IMR-90 (cell line): ENCODE data around the gene SCPEP1. TPM values are rescaled to one million over a fixed set of nuclear protein-coding genes. Genes with fewer than 3 reads are reported as not detected.

Experiments used
- ATAC-seq: fragments of 200-7000 bp; cut with Tn5 transposase; 2 replicates; pipeline ENCODE4 v1.9.1; 2020; ENCODE audit warnings: low read depth, mild to moderate bottlenecking, moderate library complexity
- BruUV-seq: library from RNA; stranded (reverse); fragments of 400-500 nt; replicated peaks from 2 replicates; lab custom pipeline; 2021; lab: Mats Ljungman, UMichigan
- CTCF ChIA-PET: fragments of 300-600 bp; formaldehyde crosslinking; extraction: SDS; loops from one replicate; lab custom pipeline; 2021; ENCODE audit warnings: antibody characterized with exemption; lab: Yijun Ruan, JAX
- POLR2A ChIA-PET: fragments of 300-600 bp; sonication (Branson Sonifier 250); formaldehyde crosslinking; loops from one replicate; lab custom pipeline; 2022; ENCODE audit warnings: antibody characterized with exemption; ENCODE audit not compliant: unreplicated experiment; lab: Charles Lee
- DNase-seq: peaks from one replicate; pipeline ENCODE4 v3.0.0; 2013
- H2AFZ ChIP-seq: replicated peaks from 2 replicates; pipeline ENCODE3; 2013; ENCODE audit warnings: low read length, mild to moderate bottlenecking; ENCODE audit not compliant: poor library complexity
- H2AK5ac ChIP-seq: 2 replicates; pipeline ENCODE4 v1.6.1; 2013; ENCODE audit warnings: low read depth, low read length, inconsistent platforms
- H2AK9ac ChIP-seq: replicated peaks from 2 replicates; pipeline ENCODE3; 2013; ENCODE audit warnings: mild to moderate bottlenecking, low read depth, low read length, moderate library complexity; ENCODE audit not compliant: poor library complexity
- H2BK120ac ChIP-seq: 2 replicates; pipeline ENCODE4 v1.6.1; 2013; ENCODE audit warnings: low read depth, low read length, inconsistent platforms
- H2BK15ac ChIP-seq: 3 replicates; pipeline ENCODE4 v1.6.1; 2013; ENCODE audit warnings: low read depth, low read length, inconsistent platforms
- H2BK20ac ChIP-seq: 2 replicates; pipeline ENCODE4 v1.6.1; 2013; ENCODE audit warnings: low read depth, mild to moderate bottlenecking, inconsistent platforms, low read length, moderate library complexity
- H2BK5ac ChIP-seq: 2 replicates; pipeline ENCODE4 v1.6.1; 2013; ENCODE audit warnings: mild to moderate bottlenecking, low read depth, low read length, inconsistent platforms; ENCODE audit not compliant: poor library complexity, severe bottlenecking
- H3K14ac ChIP-seq: replicated peaks from 2 replicates; pipeline ENCODE4 v1.6.1; 2013; ENCODE audit warnings: low read depth, low read length, inconsistent platforms
- H3K18ac ChIP-seq: 2 replicates; pipeline ENCODE4 v1.6.1; 2013; ENCODE audit warnings: low read depth, low read length, control low read depth
- H3K23ac ChIP-seq: 2 replicates; pipeline ENCODE4 v1.6.1; 2013; ENCODE audit warnings: low read depth, low read length, inconsistent platforms
- H3K27ac ChIP-seq: 2 replicates; pipeline ENCODE4 v1.5.1; 2013; ENCODE audit warnings: mild to moderate bottlenecking, control low read depth, low read length; ENCODE audit not compliant: insufficient read depth
- H3K27me3 ChIP-seq: 2 replicates; pipeline ENCODE4 v1.6.1; 2013; ENCODE audit warnings: low read length; ENCODE audit not compliant: control insufficient read depth, insufficient read depth
- H3K36me3 ChIP-seq: 2 replicates; pipeline ENCODE4 v1.6.1; 2013; ENCODE audit warnings: low read length, mixed read lengths; ENCODE audit not compliant: control insufficient read depth, insufficient read depth
- H3K4ac ChIP-seq: 2 replicates; pipeline ENCODE4 v1.6.1; 2013; ENCODE audit warnings: low read depth, low read length, inconsistent platforms
- H3K4me1 ChIP-seq: 2 replicates; pipeline ENCODE4 v1.6.1; 2013; ENCODE audit warnings: low read length, mixed read lengths; ENCODE audit not compliant: control insufficient read depth, insufficient read depth
- H3K4me2 ChIP-seq: 2 replicates; pipeline ENCODE4 v1.6.1; 2013; ENCODE audit warnings: low read depth, mild to moderate bottlenecking, control low read depth, low read length, moderate library complexity
- H3K4me3 ChIP-seq: 2 replicates; pipeline ENCODE4 v1.5.1; 2013; ENCODE audit warnings: low read depth, mild to moderate bottlenecking, control low read depth, low read length, moderate library complexity; ENCODE audit not compliant: insufficient read depth
- H3K56ac ChIP-seq: 2 replicates; pipeline ENCODE4 v1.6.1; 2013; ENCODE audit warnings: low read length, inconsistent platforms; ENCODE audit not compliant: insufficient read depth; ENCODE audit errors: extremely low read depth
- H3K79me1 ChIP-seq, 2 experiments: 2 replicates each; pipeline ENCODE4 v1.6.1; 2013; ENCODE audit warnings: low read length in 2 of 2, inconsistent platforms in 1 of 2, low read depth in 1 of 2
- H3K9ac ChIP-seq: 2 replicates; pipeline ENCODE4 v1.6.1; 2013; ENCODE audit warnings: low read depth, low read length, control low read depth
- H3K9me1 ChIP-seq: 2 replicates; pipeline ENCODE4 v1.6.1; 2013; ENCODE audit warnings: low read length, inconsistent platforms; ENCODE audit not compliant: insufficient read depth
- H3K9me3 ChIP-seq: 2 replicates; pipeline ENCODE4 v1.6.1; 2013; ENCODE audit warnings: low read length; ENCODE audit not compliant: control insufficient read depth, insufficient read depth
- H4K20me1 ChIP-seq: 2 replicates; pipeline ENCODE4 v1.6.1; 2013; ENCODE audit warnings: low read length, inconsistent platforms; ENCODE audit not compliant: insufficient read depth
- H4K5ac ChIP-seq: 2 replicates; pipeline ENCODE4 v1.6.1; 2013; ENCODE audit warnings: mild to moderate bottlenecking, low read depth, low read length, control low read depth
- H4K8ac ChIP-seq, 2 experiments: 2 replicates each; pipeline ENCODE4 v1.6.1; 2013; ENCODE audit warnings: low read depth in 2 of 2, low read length in 2 of 2, control low read depth in 1 of 2, inconsistent platforms in 1 of 2
- H4K91ac ChIP-seq: 2 replicates; pipeline ENCODE4 v1.6.1; 2013; ENCODE audit warnings: low read depth, low read length, inconsistent platforms; ENCODE audit not compliant: insufficient read depth
- BHLHE40 ChIP-seq: fragments of 150-350 bp; IDR thresholded peaks from 2 replicates; pipeline ENCODE4 v1.6.1; 2016; ENCODE audit warnings: mild to moderate bottlenecking, low read depth, low read length
- CEBPB ChIP-seq: IDR thresholded peaks from 2 replicates; pipeline ENCODE4 v1.6.1; 2012; ENCODE audit warnings: low read depth, low read length, improper control_type of control experiment
- FOS ChIP-seq: fragments of 150-350 bp; IDR thresholded peaks from 2 replicates; pipeline ENCODE4 v1.6.1; 2016; ENCODE audit warnings: low read depth, low read length
- MAFK ChIP-seq: IDR thresholded peaks from 2 replicates; pipeline ENCODE4 v1.6.1; 2012; ENCODE audit warnings: low read depth, low read length, improper control_type of control experiment
- POLR2A ChIP-seq: IDR thresholded peaks from 2 replicates; pipeline ENCODE4 v1.6.1; 2012; ENCODE audit warnings: mild to moderate bottlenecking, low read depth, low read length
- RAD21 ChIP-seq: IDR thresholded peaks from 2 replicates; pipeline ENCODE4 v1.6.1; 2012; ENCODE audit warnings: low read length, improper control_type of control experiment
- RCOR1 ChIP-seq: IDR thresholded peaks from 2 replicates; pipeline ENCODE4 v1.6.1; 2012; ENCODE audit warnings: mild to moderate bottlenecking, low read length, improper control_type of control experiment; ENCODE audit not compliant: insufficient replicate concordance
- RFX5 ChIP-seq: IDR thresholded peaks from 2 replicates; pipeline ENCODE4 v1.8.0; 2012; ENCODE audit warnings: low read depth, mild to moderate bottlenecking, low read length, moderate library complexity
- WGBS, 2 experiments: methylation state at CpG; one replicate each; pipeline versions ENCODE4 v1.1.5 to v1.1.7; 2013; ENCODE audit warnings: missing lambda C conversion rate in 2 of 2; ENCODE audit not compliant: insufficient read length in 1 of 2; ENCODE audit errors: extremely low coverage in 2 of 2; 5-methylcytosine and 5-hydroxymethylcytosine counted together
- dilution Hi-C: fragments of 300-500 bp; cut with HindIII; formaldehyde crosslinking; loops from one replicate; pipeline ENCODE4 v1.14.3; 2018; ENCODE audit warnings: low sequenced_read_pairs; ENCODE audit not compliant: unreplicated experiment
- in situ Hi-C: fragments of 300-500 bp; cut with MboI; formaldehyde crosslinking; loops from 3 replicates; pipeline ENCODE4 v1.14.3; 2019; ENCODE audit warnings: low sequenced_read_pairs, inconsistent platforms, mixed read lengths
- intact Hi-C: fragments of 100-400 bp; cut with micrococcal nuclease; formaldehyde crosslinking; loops from 2 replicates; pipeline ENCODE4 v1.10.0; 2022
- polyA plus RNA-seq, 3 experiments: library from polyadenylated mRNA; depleted of rRNA; stranded (reverse); fragments of >200 nt; gene quantifications; 2 replicates each; pipeline ENCODE4 v1.2.3, GENCODE V29; 2012; ENCODE audit warnings: low replicate concordance in 1 of 3
- total RNA-seq: library from RNA; depleted of rRNA; stranded (reverse); fragments of >200 nt; gene quantifications from 2 replicates; pipeline ENCODE4 v1.2.3, GENCODE V29; 2012

The SCPEP1 gene
- total and polyA plus RNA-seq, 2 of the 4 experiments (the other 2 are of a cell fraction): 16.5 to 32.1 TPM

DNA sequence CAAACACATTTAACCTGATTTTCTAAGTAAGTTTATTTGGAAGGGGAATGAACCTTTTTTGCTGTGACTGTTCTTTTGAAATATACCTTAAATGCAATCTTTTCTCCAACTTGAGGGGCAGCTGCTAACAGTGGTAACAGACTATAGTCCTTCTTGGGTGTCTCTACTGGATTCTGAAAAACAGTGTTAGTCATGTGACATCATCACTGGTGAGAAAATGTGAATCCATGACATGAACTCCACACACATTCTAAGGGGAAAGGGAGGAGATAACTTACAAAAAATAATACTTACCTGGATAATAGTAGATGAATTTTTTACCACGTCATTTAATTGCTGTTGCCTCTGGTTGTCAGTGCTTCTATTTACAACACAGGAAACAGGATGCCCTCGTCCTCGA lies 28.3 kb upstream of the SCPEP1 start:
- Histone ChIP-seq H3K27me3 (no peaks in the 10 kb centered on the region), H4K91ac (no peak overlapping the region), H4K5ac (no peak overlapping the region), H3K23ac (no peak overlapping the region), H2BK20ac (no peak overlapping the region), H2AK5ac (no peak overlapping the region), H2AFZ (no peak overlapping the region), H3K56ac (no peak overlapping the region), H3K4ac (no peak overlapping the region), H3K36me3 (peaks cover 25% of the 10 kb centered on the region), H3K4me1 (peaks cover 4% of the 10 kb centered on the region), H3K14ac (no peak overlapping the region), H4K20me1 (no peaks in the 10 kb centered on the region; the same call in 1 of the 2 replicates), H2BK5ac (no peak overlapping the region), H3K9me1 (peaks cover 3% of the 10 kb centered on the region; the same call in 1 of the 2 replicates), H3K4me3 (no peak overlapping the region), H3K4me2 (no peak overlapping the region), H3K9me3 (no peaks in the 10 kb centered on the region), H3K18ac (no peak overlapping the region), H2BK15ac (no peak overlapping the region), H3K27ac (no peak overlapping the region), H2AK9ac (no peak overlapping the region), H3K79me1 (peaks cover 26 to 43% of the 10 kb centered on the region in 2 experiments), H3K9ac (no peak overlapping the region), H4K8ac (no peak overlapping the region), H2BK120ac (no peak overlapping the region)
- in situ Hi-C loops (loop anchor here (25.0 kb wide), 1 partner anchor 362 kb away; the partner anchor contains the start of gene NOG), dilution Hi-C loops (no loop called here), intact Hi-C loops (no loop called here)
- DNase-seq (no peak), ATAC-seq (no peak)
- no CpG with 5 or more reads among the region's 3 CpGs for WGBS, 2 experiments
- POLR2A ChIA-PET: no interaction called here
- TF ChIP-seq FOS (no peak), BHLHE40 (no peak), RCOR1 (no peak), RAD21 (no peak), CEBPB (no peak), POLR2A (no peak), RFX5 (no peak), MAFK (no peak)
- BruUV-seq: no TSS peak
- CTCF ChIA-PET: no interaction called here
